Measurements from ENCODE around the gene TMEM72.

The TMEM72 gene

GRCh38 chr10:44921061-44921460 is 9.9 kb downstream of the TMEM72 start:
- no peak for DNase-seq

GRCh38 chr10:44921506-44921905 is 10.4 kb downstream of the TMEM72 start:
- DNase-seq, result no peak

- no peak for DNase-seq
These were observed 10.9 kb downstream of the TMEM72 start for GRCh38 chr10:44922021-44922420.

- DNase-seq, result no peak
These were observed 11.8 kb downstream of the TMEM72 start for GRCh38 chr10:44922796-44923545.

- no peak for DNase-seq
These were observed 12.5 kb downstream of the TMEM72 start for GRCh38 chr10:44923611-44924010.

- DNase-seq, result no peak
These were observed 13.3 kb downstream of the TMEM72 start for GRCh38 chr10:44924261-44925040.

GRCh38 chr10:44925224-44925623 is 14.1 kb downstream of the TMEM72 start:
- DNase-seq, result no peak

- DNase-seq, result no peak
These were observed 14.9 kb downstream of the TMEM72 start for GRCh38 chr10:44925811-44926750.

GRCh38 chr10:44926751-44927351 is 15.7 kb downstream of the TMEM72 start:
- DNase-seq, result no peak

- DNase-seq, result no peak
These were observed 16.2 kb downstream of the TMEM72 start for GRCh38 chr10:44927352-44927751.

GRCh38 chr10:44928462-44928861 is 17.3 kb downstream of the TMEM72 start:
- DNase-seq, result no peak

- no peak for DNase-seq
These were observed 18.5 kb downstream of the TMEM72 start for GRCh38 chr10:44929356-44930255.

GRCh38 chr10:44930904-44931620 is 19.9 kb downstream of the TMEM72 start:
- no peak for DNase-seq

GRCh38 chr10:44931621-44932516 is 20.7 kb downstream of the TMEM72 start:
- no peak for DNase-seq

GRCh38 chr10:44932517-44933450 is 21.6 kb downstream of the TMEM72 start:
- DNase-seq, result peak; percentile 88

GRCh38 chr10:44933451-44934321 is 22.5 kb downstream of the TMEM72 start:
- DNase-seq, result no peak

- DNase-seq, result no peak
These were observed 23.5 kb downstream of the TMEM72 start for GRCh38 chr10:44934416-44935200.
